Activated CD4-positive, alpha-beta T cell treated with anti-CD3 and anti-CD28 coated beads for 36 hours (primary cell): ENCODE results near the gene LRRC2. TPM values are rescaled to one million over a fixed set of nuclear protein-coding genes. Genes with fewer than 3 reads are reported as not detected.

ENCODE experiments used
- ATAC-seq: fragments of 200-7000 bp; cut with Tn5 transposase; one replicate; pipeline ENCODE4 v1.10.0; 2021; ENCODE audit warnings: mild to moderate bottlenecking, moderate library complexity
- CTCF ChIA-PET: fragments of 350-600 bp; sonication (Branson Sonifier 250); formaldehyde crosslinking; loops from one replicate; lab custom pipeline; 2021; ENCODE audit warnings: antibody characterized with exemption; lab: Charles Lee
- POLR2A ChIA-PET: fragments of 350-600 bp; sonication (Branson Sonifier 250); formaldehyde crosslinking; loops from one replicate; lab custom pipeline; 2021; ENCODE audit warnings: antibody characterized with exemption, inconsistent platforms; lab: Charles Lee
- DNase-seq: peaks from one replicate; pipeline ENCODE4 v3.0.0-alpha.2; 2020
- H3K27ac Mint-ChIP-seq: one replicate; pipeline ENCODE4 v1.8.0; 2021; ENCODE audit warnings: mixed read lengths
- H3K27me3 Mint-ChIP-seq: one replicate; pipeline ENCODE4 v1.8.0; 2021; ENCODE audit warnings: mixed read lengths
- H3K36me3 Mint-ChIP-seq: one replicate; pipeline ENCODE4 v1.8.0; 2021; ENCODE audit warnings: low read depth, mixed read lengths
- H3K4me1 Mint-ChIP-seq: one replicate; pipeline ENCODE4 v1.8.0; 2021; ENCODE audit warnings: mixed read lengths
- H3K4me3 Mint-ChIP-seq: one replicate; pipeline ENCODE4 v1.8.0; 2021; ENCODE audit warnings: mild to moderate bottlenecking, moderate library complexity, mixed read lengths
- H3K9me3 Mint-ChIP-seq: one replicate; pipeline ENCODE4 v1.8.0; 2021; ENCODE audit warnings: low read depth, mixed read lengths
- intact Hi-C, 2 experiments: fragments of 100-400 bp; cut with DNase I in 1 of 2; cut with micrococcal nuclease in 1 of 2; formaldehyde crosslinking; loops; one replicate each; pipeline versions ENCODE4 v1.14.2 to v1.15.1; 2022 to 2024; cut with DNase I, micrococcal nuclease
- total RNA-seq, 2 experiments: library from RNA; stranded (reverse); gene quantifications; one replicate each; pipeline ENCODE4 v1.2.3, GENCODE V29; 2021

The LRRC2 gene
- total RNA-seq, 2 experiments from 2014 or later = 0.04 TPM; not detected in 1

GRCh38 chr3:46571684-46572083 is 5.6 kb upstream of the LRRC2 start:
- ATAC-seq (no peak), DNase-seq (no peak)
- peaks cover 10% of the 10 kb centered on the region for H3K27me3 Mint-ChIP-seq
- H3K36me3 Mint-ChIP-seq = no peaks in the 10 kb centered on the region
- no peak overlapping the region for H3K27ac Mint-ChIP-seq
- POLR2A ChIA-PET = no interaction called here
- no peaks in the 10 kb centered on the region for H3K9me3 Mint-ChIP-seq
- intact Hi-C loops = no loop called here
- no peaks in the 10 kb centered on the region for H3K4me1 Mint-ChIP-seq
- no peak overlapping the region for H3K4me3 Mint-ChIP-seq
- CTCF ChIA-PET = interaction anchor here (0.7 to 1.1 kb wide), 3 partner anchors 10 to 1462 kb away, joined by 3 to 5 read pairs (median 3); no protein-coding TSS in a partner anchor

GRCh38 chr3:46565607-46566039 is 479 bp downstream of the LRRC2 start:
- H3K36me3 Mint-ChIP-seq = no peaks in the 10 kb centered on the region
- no peaks in the 10 kb centered on the region for H3K9me3 Mint-ChIP-seq
- H3K27me3 Mint-ChIP-seq = peaks cover 18% of the 10 kb centered on the region
- peak overlapping the region; percentile 39 for H3K27ac Mint-ChIP-seq
- H3K4me1 Mint-ChIP-seq = peaks cover 13% of the 10 kb centered on the region
- intact Hi-C loops = no loop called here
- peak; percentile 10 for DNase-seq
- ATAC-seq = peak; percentile 10
- CTCF ChIA-PET = interaction anchor here (0.7 to 2.1 kb wide), 3 partner anchors 25 to 77 kb away, joined by 3 to 18 read pairs (median 5); no protein-coding TSS in a partner anchor
- peak overlapping the region; percentile 58 for H3K4me3 Mint-ChIP-seq
- POLR2A ChIA-PET = no interaction called here

GRCh38 chr3:46565077-46565476 is 1.0 kb downstream of the LRRC2 start:
- ATAC-seq (peak; percentile 19), DNase-seq (no peak)
- no peaks in the 10 kb centered on the region for H3K9me3 Mint-ChIP-seq
- ChIA-PET POLR2A (interaction anchor here (0.6 to 0.7 kb wide), 2 partner anchors 20 to 351 kb away, joined by 3 to 4 read pairs; no protein-coding TSS in a partner anchor), CTCF (interaction anchor here (0.7 to 2.1 kb wide), 4 partner anchors 24 to 99 kb away, joined by 3 to 18 read pairs (median 4); no protein-coding TSS in a partner anchor)
- H3K27ac Mint-ChIP-seq = no peak overlapping the region
- H3K4me1 Mint-ChIP-seq = peaks cover 13% of the 10 kb centered on the region
- H3K27me3 Mint-ChIP-seq = peaks cover 16% of the 10 kb centered on the region
- H3K4me3 Mint-ChIP-seq = peak overlapping the region; percentile 58
- H3K36me3 Mint-ChIP-seq = no peaks in the 10 kb centered on the region
- intact Hi-C loops = no loop called here

GRCh38 chr3:46564190-46565021 is 1.7 kb downstream of the LRRC2 start:
- DNase-seq (no peak), ATAC-seq (no peak)
- intact Hi-C loops = no loop called here
- Mint-ChIP-seq H3K27ac (no peak overlapping the region), H3K9me3 (no peaks in the 10 kb centered on the region), H3K4me1 (peaks cover 13% of the 10 kb centered on the region), H3K4me3 (no peak overlapping the region), H3K36me3 (no peaks in the 10 kb centered on the region), H3K27me3 (peaks cover 16% of the 10 kb centered on the region)
- ChIA-PET CTCF (interaction anchor here (0.9 to 2.1 kb wide), 4 partner anchors 19 to 99 kb away, joined by 3 to 18 read pairs (median 4); no protein-coding TSS in a partner anchor), POLR2A (interaction anchor here (0.6 to 0.7 kb wide), 2 partner anchors 21 to 351 kb away, joined by 3 to 4 read pairs; no protein-coding TSS in a partner anchor)

GRCh38 chr3:46561951-46562350 is 4.2 kb downstream of the LRRC2 start:
- DNase-seq (no peak), ATAC-seq (peak; percentile 52)
- H3K9me3 Mint-ChIP-seq = no peaks in the 10 kb centered on the region
- no peak overlapping the region for H3K4me3 Mint-ChIP-seq
- ChIA-PET CTCF (interaction anchor here (0.8 to 6.9 kb wide), 4 partner anchors 12 to 74 kb away, joined by 3 to 103 read pairs (median 4); partner anchors contain the start of gene RTP3), POLR2A (interaction anchor here (0.6 to 0.8 kb wide), 3 partner anchors 23 to 1111 kb away, joined by 3 read pairs; no protein-coding TSS in a partner anchor)
- H3K27me3 Mint-ChIP-seq = peaks cover 15% of the 10 kb centered on the region
- peak overlapping the region; percentile 14 for H3K27ac Mint-ChIP-seq
- H3K4me1 Mint-ChIP-seq = peaks cover 22% of the 10 kb centered on the region
- intact Hi-C loops = no loop called here
- no peaks in the 10 kb centered on the region for H3K36me3 Mint-ChIP-seq

GRCh38 chr3:46561511-46561910 is 4.6 kb downstream of the LRRC2 start:
- Mint-ChIP-seq H3K4me1 (peaks cover 22% of the 10 kb centered on the region), H3K9me3 (no peaks in the 10 kb centered on the region), H3K4me3 (no peak overlapping the region), H3K27ac (no peak overlapping the region), H3K36me3 (no peaks in the 10 kb centered on the region), H3K27me3 (peaks cover 15% of the 10 kb centered on the region)
- ChIA-PET CTCF (interaction anchor here (0.8 to 6.9 kb wide), 4 partner anchors 10 to 73 kb away, joined by 3 to 103 read pairs (median 3); partner anchors contain the start of gene RTP3), POLR2A (interaction anchor here (0.6 to 0.8 kb wide), 3 partner anchors 23 to 1111 kb away, joined by 3 read pairs; no protein-coding TSS in a partner anchor)
- intact Hi-C loops = no loop called here
- ATAC-seq (no peak), DNase-seq (no peak)

- H3K36me3 Mint-ChIP-seq = no peaks in the 10 kb centered on the region
- no peak overlapping the region for H3K27ac Mint-ChIP-seq
- no peak for DNase-seq
- ATAC-seq = no peak
- H3K4me3 Mint-ChIP-seq = peak overlapping the region; percentile 66
- H3K27me3 Mint-ChIP-seq = peaks cover 2% of the 10 kb centered on the region
- POLR2A ChIA-PET = no interaction called here
- H3K9me3 Mint-ChIP-seq = no peaks in the 10 kb centered on the region
- intact Hi-C loops = loop anchor here in 1 of 2 experiments (2.0 kb wide), 1 partner anchor 62 kb away; the partner anchor contains the start of gene RTP3
- H3K4me1 Mint-ChIP-seq = peaks cover 9% of the 10 kb centered on the region
- CTCF ChIA-PET = interaction anchor here (0.6 to 6.9 kb wide), 11 partner anchors 10 to 305 kb away, joined by 3 to 103 read pairs (median 4); partner anchors contain the start of gene MYL3
Observed at GRCh38 chr3:46559091-46559704, 6.9 kb downstream of the LRRC2 start.

GRCh38 chr3:46558184-46559043 is 7.7 kb downstream of the LRRC2 start:
- DNase-seq (peak; percentile 81), ATAC-seq (peak; percentile 94)
- H3K4me1 Mint-ChIP-seq = peaks cover 9% of the 10 kb centered on the region
- H3K27me3 Mint-ChIP-seq = peaks cover 2% of the 10 kb centered on the region
- ChIA-PET CTCF (interaction anchor here (0.5 to 6.9 kb wide), 19 partner anchors 9 to 305 kb away, joined by 3 to 103 read pairs (median 4); partner anchors contain the start of gene MYL3), POLR2A (no interaction called here)
- H3K27ac Mint-ChIP-seq = no peak overlapping the region
- intact Hi-C loops = loop anchor here (1.0 to 2.0 kb wide), 3 partner anchors 62 to 70 kb away; partner anchors contain the start of gene RTP3 (in 1 of the 2)
- H3K36me3 Mint-ChIP-seq = no peaks in the 10 kb centered on the region
- H3K9me3 Mint-ChIP-seq = no peaks in the 10 kb centered on the region
- H3K4me3 Mint-ChIP-seq = peak overlapping the region; percentile 66

- H3K9me3 Mint-ChIP-seq = no peaks in the 10 kb centered on the region
- H3K4me3 Mint-ChIP-seq = no peak overlapping the region
- DNase-seq (no peak), ATAC-seq (no peak)
- intact Hi-C loops = loop anchor here (1.0 to 2.0 kb wide), 3 partner anchors 61 to 69 kb away; partner anchors contain the start of gene RTP3 (in 1 of the 2)
- H3K4me1 Mint-ChIP-seq = peaks cover 9% of the 10 kb centered on the region
- peaks cover 2% of the 10 kb centered on the region for H3K27me3 Mint-ChIP-seq
- H3K36me3 Mint-ChIP-seq = no peaks in the 10 kb centered on the region
- POLR2A ChIA-PET = no interaction called here
- no peak overlapping the region for H3K27ac Mint-ChIP-seq
- CTCF ChIA-PET = interaction anchor here (0.5 to 6.9 kb wide), 17 partner anchors 9 to 282 kb away, joined by 3 to 103 read pairs (median 4); no protein-coding TSS in a partner anchor
Observed at GRCh38 chr3:46557814-46558183, 8.3 kb downstream of the LRRC2 start.

GRCh38 chr3:46553154-46553553 is 12.9 kb downstream of the LRRC2 start:
- no peak overlapping the region for H3K4me3 Mint-ChIP-seq
- peaks cover 1% of the 10 kb centered on the region for H3K9me3 Mint-ChIP-seq
- no peaks in the 10 kb centered on the region for H3K27me3 Mint-ChIP-seq
- CTCF ChIA-PET = no interaction called here
- no peak for ATAC-seq
- H3K36me3 Mint-ChIP-seq = no peaks in the 10 kb centered on the region
- peaks cover 11% of the 10 kb centered on the region for H3K4me1 Mint-ChIP-seq
- no peak overlapping the region for H3K27ac Mint-ChIP-seq
- POLR2A ChIA-PET = no interaction called here
- DNase-seq = no peak
- intact Hi-C loops = no loop called here
